ENCODE data around the gene OXER1.
"Not testable (repeated sequence)": the region's sequence is repeated elsewhere in the genome, so short reads cannot be mapped to it uniquely, and the experiment has no call there.

DNA sequence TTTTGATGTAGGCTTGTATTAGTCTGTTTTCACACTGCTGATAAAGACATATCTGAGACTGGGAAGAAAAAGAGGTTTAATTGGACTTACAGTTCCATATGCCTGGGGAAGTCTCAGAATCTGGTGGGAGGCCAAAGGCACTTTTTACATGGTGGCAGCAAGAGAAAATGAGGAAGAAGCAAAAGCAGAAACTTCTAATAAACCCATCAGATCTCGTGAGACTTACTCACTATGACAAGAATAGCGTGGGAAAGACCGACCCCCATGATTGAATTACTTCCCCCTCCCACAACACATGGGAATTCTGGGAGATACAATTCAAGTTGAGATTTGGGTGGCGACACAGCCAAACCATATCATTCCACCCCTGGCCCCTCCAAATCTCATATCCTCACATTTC is 32.6 kb downstream of the OXER1 start:
- TF ChIP-seq, protein P1, sequence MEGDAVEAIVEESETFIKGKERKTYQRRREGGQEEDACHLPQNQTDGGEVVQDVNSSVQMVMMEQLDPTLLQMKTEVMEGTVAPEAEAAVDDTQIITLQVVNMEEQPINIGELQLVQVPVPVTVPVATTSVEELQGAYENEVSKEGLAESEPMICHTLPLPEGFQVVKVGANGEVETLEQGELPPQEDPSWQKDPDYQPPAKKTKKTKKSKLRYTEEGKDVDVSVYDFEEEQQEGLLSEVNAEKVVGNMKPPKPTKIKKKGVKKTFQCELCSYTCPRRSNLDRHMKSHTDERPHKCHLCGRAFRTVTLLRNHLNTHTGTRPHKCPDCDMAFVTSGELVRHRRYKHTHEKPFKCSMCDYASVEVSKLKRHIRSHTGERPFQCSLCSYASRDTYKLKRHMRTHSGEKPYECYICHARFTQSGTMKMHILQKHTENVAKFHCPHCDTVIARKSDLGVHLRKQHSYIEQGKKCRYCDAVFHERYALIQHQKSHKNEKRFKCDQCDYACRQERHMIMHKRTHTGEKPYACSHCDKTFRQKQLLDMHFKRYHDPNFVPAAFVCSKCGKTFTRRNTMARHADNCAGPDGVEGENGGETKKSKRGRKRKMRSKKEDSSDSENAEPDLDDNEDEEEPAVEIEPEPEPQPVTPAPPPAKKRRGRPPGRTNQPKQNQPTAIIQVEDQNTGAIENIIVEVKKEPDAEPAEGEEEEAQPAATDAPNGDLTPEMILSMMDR (IDR thresholded peaks at IDR 0.05; ENCODE audit: low read depth, low read length), result not testable (repeated sequence)
- TF ChIP-seq POLR2A (IDR thresholded peaks at IDR 0.05; ENCODE audit: extremely low read depth, insufficient read length); MYC (IDR thresholded peaks at IDR 0.05; ENCODE audit: low read depth, low read length): not testable (repeated sequence)
- TF ChIP-seq, protein P2, sequence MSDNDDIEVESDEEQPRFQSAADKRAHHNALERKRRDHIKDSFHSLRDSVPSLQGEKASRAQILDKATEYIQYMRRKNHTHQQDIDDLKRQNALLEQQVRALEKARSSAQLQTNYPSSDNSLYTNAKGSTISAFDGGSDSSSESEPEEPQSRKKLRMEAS (IDR thresholded peaks at IDR 0.05; ENCODE audit: low read depth, low read length), result not testable (repeated sequence)

Data from NB4 (cell line).